PFSK-1 (cell line): ENCODE measurements around the gene RPP25L.

Experiments
- POLR2AphosphoS5 ChIP-seq: IDR thresholded peaks from 2 replicates; pipeline ENCODE4 v1.6.1; 2012; ENCODE audit warnings: low read depth, mild to moderate bottlenecking, control low read depth, low read length, moderate library complexity
- REST ChIP-seq, 2 experiments: IDR thresholded peaks; 2 replicates each; pipeline versions ENCODE4 v1.6.1 to v1.8.0; 2011 to 2012; ENCODE audit warnings: low read depth in 2 of 2, low read length in 2 of 2, control low read depth in 1 of 2, inconsistent platforms in 1 of 2, mild to moderate bottlenecking in 1 of 2, moderate library complexity in 1 of 2; ENCODE audit not compliant: insufficient read depth in 1 of 2
- SIN3A ChIP-seq: IDR thresholded peaks from 2 replicates; pipeline ENCODE4 v1.6.1; 2012; ENCODE audit warnings: mild to moderate bottlenecking, low read length, moderate library complexity, borderline replicate concordance; ENCODE audit not compliant: insufficient read depth

DNA sequence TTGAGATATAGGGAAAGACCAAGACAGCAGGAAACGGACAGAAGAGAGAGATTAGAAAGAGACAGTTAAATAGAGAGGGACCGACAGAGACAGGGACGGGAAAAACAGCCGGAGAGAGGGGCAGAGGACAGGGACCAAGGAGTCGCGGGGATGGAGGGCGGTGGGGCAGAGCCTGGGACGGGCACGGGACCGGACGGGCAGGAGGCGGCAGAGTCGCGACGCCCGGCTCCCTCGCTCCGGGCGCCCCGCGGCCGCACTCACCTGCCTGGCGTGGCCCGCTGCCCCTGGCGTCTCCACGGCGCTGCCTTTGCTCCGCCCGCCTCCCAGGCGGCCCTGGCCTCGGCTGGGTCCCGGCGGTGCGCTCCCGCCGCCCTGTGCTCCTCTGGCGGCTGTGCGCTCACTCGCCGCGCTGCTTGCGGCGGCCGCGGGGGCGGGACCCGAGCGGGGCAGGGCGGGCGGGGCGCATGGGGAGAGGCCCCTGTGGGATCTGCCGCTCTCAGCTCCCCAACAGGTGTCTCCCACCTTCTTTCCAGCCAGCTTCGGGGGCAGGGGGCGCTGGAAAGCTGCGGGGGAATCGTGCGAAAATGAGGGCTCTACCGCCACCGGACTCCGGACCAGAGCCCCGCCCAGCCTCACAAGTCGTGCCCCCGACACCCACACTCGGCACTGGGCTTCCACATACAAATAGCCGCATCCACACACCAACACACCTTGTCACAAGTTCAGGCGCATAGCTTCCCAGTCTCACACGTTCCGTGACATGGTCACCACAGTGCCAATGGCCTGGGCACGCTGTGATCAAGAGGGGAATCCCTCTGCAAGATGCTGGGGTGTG is 17.0 kb upstream of the RPP25L start, which contains the start of gene ARID3C:
- TF ChIP-seq SIN3A (no peak), POLR2AphosphoS5 (no peak), REST (IDR thresholded peaks at IDR 0.05; ENCODE audit: insufficient read depth in 1 of 2, low read depth in 2 of 2, low read length in 2 of 2) (no peak)
